ENCODE measurements around the gene MKX.

The MKX gene

DNA sequence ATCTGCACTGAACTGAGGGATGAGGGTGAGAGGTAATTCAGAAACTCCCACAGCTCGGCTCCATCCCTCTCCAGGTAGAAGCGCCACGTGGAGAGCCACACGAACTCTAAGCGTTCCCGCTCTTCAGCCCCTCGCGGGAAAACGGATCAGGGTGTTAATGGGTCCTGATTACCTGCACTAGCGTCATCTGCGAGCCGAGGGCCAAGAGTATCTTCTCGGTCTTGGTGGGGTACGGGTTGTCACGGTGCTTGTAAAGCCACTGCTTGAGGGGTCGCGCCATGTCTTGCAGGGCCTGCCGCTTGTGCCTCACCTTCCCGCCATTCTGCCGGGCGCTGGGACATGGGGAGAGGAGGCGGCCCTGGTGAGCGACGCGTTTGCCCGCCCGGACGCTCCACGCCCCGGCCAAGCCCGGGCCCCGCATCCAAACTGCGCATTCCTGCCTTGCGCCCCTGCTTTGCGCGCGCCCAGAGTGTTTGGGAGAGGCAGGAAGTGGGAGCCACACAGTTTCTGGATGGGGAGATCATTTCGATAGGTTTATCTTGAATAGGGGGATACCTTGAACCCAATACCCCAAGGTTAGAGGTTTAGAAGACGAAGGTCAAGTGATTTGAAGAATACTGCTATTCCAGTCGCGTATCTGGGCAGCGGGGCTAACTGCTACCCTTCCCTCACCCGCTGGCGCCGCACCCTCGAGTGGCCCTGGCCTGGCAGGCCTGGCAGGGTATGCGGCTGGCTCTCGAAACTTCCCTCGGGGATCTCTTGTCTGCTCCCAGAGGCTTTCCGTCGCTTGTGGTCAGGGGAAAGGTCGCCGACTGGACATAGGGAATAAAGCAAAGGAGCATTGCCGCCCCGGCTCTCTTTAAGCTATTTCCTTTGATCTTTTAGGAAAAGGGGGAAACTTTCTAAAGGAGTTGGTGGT, 4.2 kb downstream of the MKX start:
- DNase-seq: no peak

DNA sequence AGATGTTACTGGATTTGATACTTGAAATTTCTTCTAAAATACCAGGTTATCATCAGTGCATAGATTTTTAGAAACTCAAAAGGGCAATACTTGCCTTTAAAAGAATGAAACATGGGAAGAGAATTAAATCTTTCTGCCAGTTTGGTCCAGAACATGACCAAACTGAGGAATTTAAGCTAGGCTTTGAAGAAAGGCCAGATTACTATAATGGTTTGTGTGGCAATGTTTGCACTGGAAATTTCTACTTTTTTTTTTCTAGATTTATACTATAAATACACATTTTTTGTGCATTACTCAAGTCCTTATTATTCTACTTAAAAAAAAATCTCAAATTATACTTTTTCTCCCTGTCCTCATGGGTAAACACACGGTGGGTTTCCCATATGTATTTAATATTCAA, 9.2 kb downstream of the MKX start:
- no peak for DNase-seq

DNA sequence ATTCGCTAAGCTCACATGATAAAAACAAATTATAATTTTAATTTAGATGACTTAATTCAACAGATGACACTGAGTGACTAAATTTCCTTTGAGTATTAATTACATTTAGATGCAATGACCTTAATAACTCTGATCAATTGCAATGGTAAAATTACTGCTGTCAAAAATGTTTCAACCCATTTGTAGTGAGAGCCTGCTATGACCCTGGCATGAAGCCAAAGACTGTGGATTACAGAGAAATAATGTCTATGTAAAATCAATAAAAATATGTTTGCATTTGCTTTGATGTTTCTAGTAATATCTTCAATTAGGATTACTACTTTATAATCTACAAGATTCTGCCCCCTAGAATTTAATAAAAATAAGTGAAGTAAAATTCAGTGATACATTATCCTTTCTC, 15.6 kb downstream of the MKX start:
- no peak for DNase-seq

DNA sequence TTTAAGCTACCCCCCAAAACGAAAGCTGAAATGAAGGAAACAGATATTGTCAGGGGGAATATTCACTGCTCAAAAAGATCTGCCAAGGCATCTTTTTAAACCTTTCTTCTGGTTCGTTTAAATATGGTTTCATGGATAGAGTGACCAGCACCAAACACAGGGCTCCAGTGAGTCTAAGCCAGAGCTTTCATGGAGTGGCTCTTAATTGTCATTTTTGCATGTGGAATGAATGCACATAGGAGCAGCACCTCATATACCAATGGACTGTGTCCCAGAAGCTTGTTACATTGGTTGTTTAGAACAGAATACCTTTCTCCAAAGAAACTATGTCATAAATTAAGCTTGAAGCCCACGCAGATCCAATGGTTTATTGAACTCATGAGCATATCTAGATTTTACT, 17.3 kb downstream of the MKX start:
- DNase-seq: no peak

DNA sequence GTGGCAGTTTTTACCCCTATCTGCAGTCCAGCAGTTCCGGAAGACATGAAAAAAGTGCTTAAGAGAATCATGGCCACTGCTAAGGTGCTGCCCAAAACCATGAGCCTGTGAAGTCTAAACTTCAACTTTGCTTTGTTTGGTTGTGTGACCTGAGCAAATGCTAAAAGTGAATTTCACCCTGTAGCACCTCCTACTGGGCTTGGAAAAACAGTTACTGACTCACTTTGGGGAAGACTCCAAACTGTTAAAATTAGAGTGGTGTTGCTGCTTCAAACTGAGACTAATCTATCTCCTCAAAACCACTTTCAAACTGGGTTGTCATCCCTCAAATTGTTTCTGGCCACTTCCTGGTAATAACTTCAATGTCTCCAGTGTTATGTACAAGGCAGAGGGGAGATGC, 21.3 kb downstream of the MKX start:
- DNase-seq: peak in 1 of 2 experiments; percentile 2

DNA sequence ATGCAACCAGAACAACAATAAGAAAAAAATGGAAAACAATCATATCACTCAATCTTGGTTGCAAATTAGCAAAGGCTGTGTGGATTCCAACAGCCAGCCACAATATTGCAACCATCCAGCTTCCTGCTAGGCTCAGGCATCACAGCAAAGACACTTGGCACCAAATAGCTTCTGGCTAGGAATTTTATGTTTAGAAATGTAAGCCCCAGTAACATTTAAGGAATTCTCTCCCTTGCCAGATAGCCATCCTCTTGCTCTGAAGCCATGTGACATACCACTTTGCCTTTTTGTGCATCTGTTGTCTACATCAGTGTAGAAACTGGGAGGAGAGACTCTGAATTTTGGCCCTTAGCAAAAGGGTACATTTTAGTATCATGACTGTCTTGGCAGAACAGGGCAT, 22.2 kb downstream of the MKX start:
- no peak for DNase-seq

DNA sequence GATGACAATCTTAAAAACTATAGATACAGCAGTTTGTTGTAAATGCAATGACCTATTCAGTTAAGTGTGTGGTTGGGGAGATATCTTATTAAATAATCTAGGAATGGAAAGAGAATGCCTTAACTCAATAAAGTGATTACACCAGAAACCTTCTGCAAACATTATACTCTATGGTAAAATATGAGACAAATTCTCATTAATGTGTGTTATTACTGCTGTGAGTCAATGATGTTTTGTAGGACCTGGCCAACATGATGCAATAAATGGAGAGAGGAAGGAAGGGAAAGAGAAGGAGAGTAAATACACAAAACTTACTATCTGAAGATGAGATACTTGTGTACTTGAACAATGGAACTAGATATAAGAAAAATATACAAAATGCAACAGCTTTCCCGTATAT, 25.1 kb downstream of the MKX start:
- no peak for DNase-seq

DNA sequence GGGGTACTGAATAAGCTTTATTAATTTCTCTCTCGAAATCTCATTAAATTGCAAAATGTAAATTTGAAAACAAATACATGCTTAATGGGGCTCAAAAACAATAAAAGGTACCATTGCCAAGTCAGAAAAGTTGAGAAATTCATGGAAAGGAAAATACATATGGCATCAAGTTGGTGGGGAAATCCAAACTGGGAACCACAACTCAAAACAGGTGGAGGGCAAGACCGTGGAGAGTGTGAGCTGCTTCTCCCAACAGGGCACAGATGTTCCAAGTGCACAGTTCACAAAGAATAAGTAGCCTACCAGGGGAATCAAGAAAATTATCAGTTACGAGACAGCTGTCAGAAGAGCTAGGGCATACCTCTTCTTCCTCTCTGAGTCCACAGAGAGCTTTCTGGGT, 26.6 kb downstream of the MKX start:
- DNase-seq: peak; percentile 42 to 82

DNA sequence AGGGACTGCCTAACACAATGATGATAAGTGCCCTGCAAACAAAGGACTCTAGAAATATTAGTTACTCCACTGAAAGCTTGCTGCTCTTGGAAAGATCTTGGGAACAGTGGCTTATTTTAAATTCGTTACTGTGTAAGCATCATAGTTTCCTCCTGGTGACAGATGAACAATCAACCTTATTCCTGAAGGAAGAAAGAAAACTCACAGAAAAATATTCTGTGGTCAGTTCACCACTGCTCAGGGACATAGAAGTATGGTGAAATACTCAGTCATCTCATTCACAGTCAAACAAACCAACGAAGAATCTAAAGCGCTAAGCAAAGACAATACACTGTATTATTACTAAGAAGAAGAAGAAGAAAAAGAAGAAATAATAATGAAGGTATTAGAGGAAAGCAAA, 27.8 kb downstream of the MKX start:
- DNase-seq: no peak

DNA sequence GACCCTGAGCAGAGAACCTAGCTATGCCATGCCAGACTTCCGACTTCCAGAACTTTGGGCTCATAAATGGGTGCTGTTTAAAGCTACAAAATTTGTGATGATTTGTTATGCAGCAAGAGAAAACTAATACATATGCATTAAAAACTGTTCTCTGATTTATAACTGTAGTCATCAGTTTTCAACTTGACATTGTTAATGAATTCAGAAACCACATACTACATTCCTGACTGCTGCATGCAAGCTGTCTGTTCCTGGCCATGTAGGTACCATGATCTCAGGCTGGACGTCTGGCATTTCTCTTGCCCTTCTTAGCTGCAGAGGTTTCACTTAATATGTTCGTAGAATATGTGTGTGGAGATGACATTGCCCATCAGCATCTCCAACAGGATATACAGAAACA, 28.4 kb downstream of the MKX start:
- DNase-seq: no peak

DNA sequence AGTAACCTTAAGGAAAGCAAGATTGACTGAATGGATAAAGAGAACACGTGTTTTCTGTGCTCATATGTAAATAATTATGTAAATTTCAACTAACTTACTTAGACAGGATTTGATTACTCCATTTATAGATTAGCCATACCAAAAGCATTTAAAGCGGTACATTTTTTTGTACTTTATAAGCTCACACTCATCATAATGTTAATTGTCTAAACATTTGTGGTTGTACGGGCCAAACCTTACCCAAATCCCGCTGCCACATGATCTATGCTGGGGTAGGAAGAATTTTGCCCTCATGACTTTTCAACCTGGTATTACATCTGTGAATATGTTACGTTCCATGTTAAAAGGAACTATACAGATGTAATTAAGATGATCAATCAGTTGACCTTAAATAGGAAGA, 29.1 kb downstream of the MKX start:
- no peak for DNase-seq

DNA sequence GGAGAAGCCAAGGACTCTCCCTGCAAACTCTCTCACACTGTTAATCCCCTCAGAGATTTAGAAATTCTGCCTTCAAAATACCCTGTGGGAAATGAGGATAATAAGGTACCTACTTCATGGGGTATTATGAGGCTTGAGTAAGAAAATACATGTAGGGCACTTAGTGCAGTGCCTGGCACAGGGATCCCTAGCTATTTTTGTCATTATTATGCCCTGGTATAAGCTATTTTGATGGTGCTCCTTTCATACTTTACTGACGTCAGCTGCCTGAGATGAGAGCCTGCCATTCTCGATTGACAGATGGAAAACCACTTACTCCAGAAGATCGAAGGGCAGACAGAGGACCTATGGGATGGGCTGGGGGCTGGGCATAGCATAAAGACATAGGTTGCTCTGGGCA, 30.1 kb downstream of the MKX start:
- peak; percentile 67 to 84 for DNase-seq

DNA sequence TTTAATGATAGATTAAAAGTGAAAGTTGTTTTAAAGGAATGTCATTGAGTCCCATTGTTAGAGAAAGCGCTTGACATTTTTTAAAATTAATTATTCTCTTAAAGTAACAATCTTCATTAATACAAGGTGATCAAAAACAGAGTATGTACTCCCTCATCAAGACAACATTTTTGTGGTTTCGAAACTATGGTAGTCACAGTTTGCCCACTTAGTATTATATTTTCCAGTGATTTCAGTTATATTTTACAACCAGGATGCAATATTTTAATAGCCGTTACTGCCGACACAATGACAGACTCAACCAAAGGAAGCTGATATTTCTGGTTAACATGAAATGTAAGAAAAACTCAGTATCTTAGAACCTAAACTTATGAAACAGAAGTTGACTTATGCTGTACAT, 31.3 kb downstream of the MKX start:
- DNase-seq: no peak

DNA sequence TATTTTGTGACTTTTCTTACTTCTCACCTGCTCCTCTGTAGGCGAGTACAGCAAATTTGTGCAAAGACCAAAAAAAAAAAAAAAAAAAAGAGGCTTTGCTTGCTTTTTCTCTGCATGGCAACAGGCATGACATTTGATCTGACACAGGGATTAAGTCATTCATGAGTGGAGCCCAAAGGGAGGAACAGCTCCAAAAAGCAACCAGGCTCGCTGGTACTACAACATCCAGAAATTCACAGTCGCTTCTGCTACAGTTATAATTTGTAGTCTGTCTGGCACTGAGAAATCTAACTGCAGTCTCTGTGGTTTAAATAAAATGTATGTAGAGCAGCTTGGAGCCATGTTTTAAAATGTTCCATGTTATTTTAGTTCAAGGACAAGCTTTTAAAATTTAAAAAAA, 31.7 kb downstream of the MKX start:
- peak in 1 of 2 experiments; percentile 58 for DNase-seq

DNA sequence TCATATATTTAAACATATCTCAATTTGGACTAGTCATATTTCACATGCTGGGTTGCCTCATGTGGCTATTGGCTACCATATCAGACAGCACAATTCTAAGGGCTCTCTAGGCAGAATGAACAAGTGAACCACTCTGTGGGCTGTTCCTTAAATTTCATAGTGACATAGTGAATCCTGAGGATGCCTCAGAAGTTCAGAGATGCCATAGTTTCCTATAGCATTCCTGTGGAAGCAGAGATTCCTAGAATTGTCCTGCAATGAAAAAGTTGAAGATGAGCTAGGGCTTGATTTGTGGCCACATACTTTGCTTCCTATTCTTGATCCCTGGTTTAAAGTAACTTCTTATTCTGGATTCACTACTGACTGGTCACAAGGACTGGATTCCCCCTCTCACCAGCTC, 35.6 kb downstream of the MKX start:
- DNase-seq: no peak

DNA sequence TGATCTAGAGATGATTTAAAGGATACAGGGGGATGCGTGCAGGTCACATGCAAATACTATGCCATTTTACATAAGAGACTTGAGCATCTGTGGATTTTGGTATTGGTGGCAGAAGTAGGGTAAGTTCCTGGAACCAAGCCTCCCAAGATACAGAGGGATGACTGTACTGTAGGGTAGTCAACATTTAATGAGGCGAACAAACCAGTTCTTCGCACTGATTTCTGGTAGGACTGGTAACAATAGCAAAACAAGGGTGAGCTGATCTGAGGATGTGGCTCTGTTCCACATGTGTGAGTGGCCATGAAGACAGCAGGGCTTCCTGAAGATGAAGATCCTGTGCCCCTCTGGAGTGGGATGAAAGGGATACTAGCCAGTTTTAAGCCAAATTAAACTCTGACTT, 36.3 kb downstream of the MKX start:
- no peak for DNase-seq

DNA sequence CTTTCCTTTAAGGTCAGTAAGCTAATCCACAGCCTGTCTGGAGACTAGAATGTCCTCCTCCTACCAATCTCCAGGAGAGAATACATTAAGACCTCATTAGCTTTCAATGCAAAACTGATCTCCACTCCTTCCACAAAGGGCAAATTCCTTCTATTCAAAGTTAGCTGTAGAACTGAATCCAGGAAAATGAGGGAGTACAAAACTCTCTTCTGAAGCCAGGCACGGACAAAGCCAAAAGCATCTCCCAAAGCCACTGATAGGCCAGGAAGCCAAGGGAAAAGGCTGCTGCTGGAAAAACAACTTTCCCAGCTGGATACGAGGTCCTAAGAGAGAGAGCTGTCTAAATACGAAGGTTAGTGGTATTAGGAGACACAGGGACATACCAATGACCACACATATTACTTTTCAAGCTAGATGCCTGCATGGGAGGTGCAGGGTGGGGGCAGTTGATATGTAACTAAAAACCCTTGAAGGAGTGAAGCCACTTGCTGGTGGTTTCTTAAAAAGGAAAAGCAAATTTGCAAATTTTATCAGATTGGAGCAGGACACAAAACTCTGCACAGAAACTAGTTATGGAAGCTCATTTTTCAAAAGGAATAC, 43.6 kb downstream of the MKX start:
- DNase-seq: no peak

DNA sequence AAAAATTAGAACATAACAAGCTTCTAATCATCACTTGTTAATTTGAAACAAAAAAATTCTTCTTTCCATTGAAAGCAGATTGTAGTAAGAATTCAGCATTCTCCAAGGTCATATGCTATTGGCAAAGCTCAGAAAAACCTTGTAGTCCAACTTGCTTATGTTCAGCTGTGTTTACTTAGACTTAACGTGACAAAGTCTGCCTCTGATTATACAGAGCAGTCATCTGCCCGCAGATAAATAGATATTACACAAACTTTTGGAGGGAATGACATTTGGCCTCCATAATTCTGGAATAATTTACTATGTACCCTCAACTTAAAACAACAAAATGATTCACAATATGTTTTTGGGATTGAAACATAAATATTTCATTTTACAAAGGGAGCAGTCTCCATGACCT, 45.8 kb downstream of the MKX start:
- no peak for DNase-seq

DNA sequence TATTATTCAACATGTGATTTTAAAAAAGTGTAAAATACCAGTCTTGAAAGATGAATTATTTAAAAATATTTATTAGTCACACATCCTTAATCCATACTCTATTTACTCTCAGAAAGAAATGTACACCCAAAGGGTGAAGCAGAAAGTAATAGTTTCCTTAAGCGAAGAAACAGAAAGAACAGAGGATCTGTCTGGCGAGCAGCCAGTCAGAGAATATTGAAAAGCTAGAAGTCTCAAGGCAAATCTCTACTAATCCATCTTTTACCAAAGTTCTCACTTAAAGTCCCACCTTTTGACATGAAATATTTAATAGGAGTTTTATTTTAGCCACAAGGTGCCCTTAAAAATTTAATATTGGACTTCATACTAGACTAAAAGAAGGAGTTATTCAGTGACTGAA, 46.7 kb downstream of the MKX start:
- no peak for DNase-seq

DNA sequence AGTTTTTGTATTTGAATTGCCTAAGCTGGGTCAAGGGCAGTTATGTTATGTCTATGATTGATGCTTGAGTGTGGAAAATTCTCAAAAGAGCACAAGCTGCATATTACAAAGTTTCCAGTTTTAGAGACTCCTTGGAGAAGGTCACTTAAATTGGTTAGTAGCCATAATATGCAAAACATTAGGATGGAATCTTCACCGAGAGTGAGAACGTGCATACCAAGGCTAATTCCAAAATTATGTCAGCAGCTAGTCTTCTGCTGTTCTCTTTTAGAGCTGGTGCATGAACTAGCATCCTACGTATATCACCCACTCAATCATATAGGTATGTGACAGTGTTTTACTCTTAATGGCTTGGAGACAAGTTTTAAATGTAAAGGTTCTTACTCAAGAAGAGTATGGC, 49.2 kb downstream of the MKX start:
- no peak for DNase-seq

DNA sequence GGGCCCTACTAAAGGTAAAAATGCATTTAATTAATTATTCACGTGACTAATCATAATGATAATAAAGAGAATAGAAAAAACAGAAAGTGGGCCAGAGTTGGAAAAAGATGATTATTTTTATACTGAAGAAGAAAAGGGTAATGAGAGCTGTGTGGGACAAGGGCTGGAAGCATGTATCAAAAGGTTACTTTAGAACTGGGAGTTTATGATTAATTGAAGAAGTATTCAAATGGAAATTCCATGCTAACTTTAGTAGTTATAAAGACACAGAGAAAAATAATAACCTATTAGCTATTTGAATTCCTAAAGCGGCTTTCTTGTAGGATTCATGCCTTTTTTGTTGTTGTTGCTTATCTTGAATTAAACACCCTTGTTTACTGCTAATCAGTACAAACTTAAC, 49.9 kb downstream of the MKX start:
- no peak for DNase-seq

DNA sequence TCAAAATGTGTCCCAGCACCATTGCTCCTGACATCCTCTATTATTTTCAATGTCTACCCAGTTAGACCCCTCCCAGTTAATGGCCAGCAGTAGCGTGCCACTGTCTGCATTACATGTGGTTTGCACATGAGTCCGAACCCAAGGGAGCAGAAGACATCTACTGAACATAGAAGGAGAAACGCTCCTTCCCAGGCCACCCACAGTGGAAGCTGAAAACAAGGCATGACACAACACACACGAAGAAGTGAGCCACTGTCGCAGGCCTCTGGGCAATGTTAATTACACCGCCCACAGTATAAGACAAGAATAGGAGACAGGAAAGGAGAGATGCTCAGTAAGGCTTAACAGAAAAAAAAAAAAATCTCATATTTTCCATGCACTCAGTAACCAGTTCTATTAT, 50.5 kb downstream of the MKX start:
- DNase-seq: no peak

DNA sequence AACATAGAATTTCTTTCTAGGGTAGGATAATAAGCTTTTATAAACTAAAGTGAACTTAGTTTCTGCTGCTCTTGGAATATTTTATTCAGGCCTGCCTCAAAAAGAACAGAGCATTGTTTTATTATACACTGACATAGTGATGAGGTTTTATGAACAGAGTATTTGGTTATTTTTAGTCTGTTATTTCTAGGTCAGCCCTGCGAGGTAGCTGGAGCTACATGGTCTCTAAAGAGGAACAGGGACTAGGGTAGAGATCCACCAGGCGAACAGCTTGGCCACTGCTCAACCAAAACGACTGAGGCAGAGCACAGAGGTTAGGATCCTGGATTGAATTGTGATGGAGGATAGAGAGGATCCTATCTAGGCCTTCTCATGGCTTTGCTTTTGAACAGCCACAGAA, 53.0 kb downstream of the MKX start:
- DNase-seq: no peak

DNA sequence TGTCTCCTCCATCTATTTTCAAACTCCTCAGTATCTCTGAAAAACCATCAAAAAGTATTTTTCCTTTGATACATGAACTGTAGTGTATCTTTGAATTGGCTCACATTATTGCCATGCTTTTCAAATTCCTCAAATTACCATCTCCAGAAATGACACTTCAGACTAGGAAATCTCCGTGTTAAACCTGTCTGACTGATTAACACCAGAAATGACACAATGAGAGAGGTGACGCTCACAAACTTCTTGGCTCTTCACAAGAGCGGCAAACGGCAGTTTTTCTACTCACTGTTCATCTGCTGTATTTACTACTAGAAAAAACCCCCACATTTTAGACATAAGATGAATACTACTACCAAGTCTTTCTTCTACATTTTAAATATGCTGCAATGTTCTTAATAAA, 56.6 kb downstream of the MKX start:
- DNase-seq: no peak

DNA sequence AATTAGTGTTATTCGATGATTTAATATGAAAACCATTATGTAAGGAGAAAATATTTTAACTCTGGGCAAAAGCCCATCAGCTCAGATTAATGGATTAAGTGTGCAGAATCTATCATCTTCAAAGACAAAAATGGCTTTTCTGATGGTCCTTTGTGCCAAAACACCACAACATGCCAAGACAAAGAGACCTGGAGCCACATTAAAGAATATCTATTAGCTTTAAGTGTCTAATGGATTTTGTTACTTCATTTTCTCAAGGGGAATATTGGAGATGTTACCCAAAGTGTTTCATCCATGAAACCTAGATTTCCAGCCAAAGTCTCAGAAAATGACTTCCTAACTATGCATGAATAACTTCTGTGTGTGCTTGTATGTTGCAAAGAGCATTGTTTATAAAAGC, 57.3 kb downstream of the MKX start:
- no peak for DNase-seq
